HUES64 (cell line): Measurements from ENCODE around the gene LYZ.

Experiments
- H3K27ac ChIP-seq: 2 replicates; pipeline ENCODE4 v1.7.0; 2013; ENCODE audit warnings: low read depth, low read length, inconsistent platforms
- H3K27me3 ChIP-seq: 2 replicates; pipeline ENCODE4 v1.6.1; 2013; ENCODE audit warnings: mild to moderate bottlenecking, low read length; ENCODE audit not compliant: insufficient read depth
- H3K36me3 ChIP-seq: 2 replicates; pipeline ENCODE4 v1.6.1; 2013; ENCODE audit warnings: mild to moderate bottlenecking, low read length; ENCODE audit not compliant: insufficient read depth
- H3K4me1 ChIP-seq: 2 replicates; pipeline ENCODE4 v1.6.1; 2013; ENCODE audit warnings: mild to moderate bottlenecking, low read length, moderate library complexity; ENCODE audit not compliant: insufficient read depth
- H3K4me3 ChIP-seq: 2 replicates; pipeline ENCODE4 v1.5.1; 2013; ENCODE audit warnings: mild to moderate bottlenecking, low read length, moderate library complexity
- H3K9ac ChIP-seq: 2 replicates; pipeline ENCODE4 v1.6.1; 2013; ENCODE audit warnings: mild to moderate bottlenecking, low read depth, low read length
- H3K9me3 ChIP-seq: 2 replicates; pipeline ENCODE4 v1.6.1; 2013; ENCODE audit warnings: low read depth, low read length; ENCODE audit not compliant: insufficient read depth
- WGBS: fragments of 150-250, 120-280 bp; methylation state at CpG from one replicate; pipeline ENCODE4 v1.1.7; 2013; ENCODE audit warnings: missing lambda C conversion rate; 5-methylcytosine and 5-hydroxymethylcytosine counted together

LYZ gene

GRCh38 chr12:69329669-69330428 lies 18.3 kb upstream of the LYZ start:
- no peaks in the 10 kb centered on the region for H3K9me3 ChIP-seq
- no peak overlapping the region for H3K9ac ChIP-seq
- H3K27me3 ChIP-seq = no peaks in the 10 kb centered on the region; the same call in 1 of the 2 replicates
- H3K27ac ChIP-seq = no peak overlapping the region
- H3K36me3 ChIP-seq = no peaks in the 10 kb centered on the region
- WGBS = 79% methylated on average over 7 of the region's 8 CpGs
- no peak overlapping the region for H3K4me3 ChIP-seq
- peaks cover 54% of the 10 kb centered on the region for H3K4me1 ChIP-seq

- H3K27me3 ChIP-seq = no peaks in the 10 kb centered on the region; the same call in 1 of the 2 replicates
- peak overlapping the region; percentile 51 for H3K27ac ChIP-seq
- H3K4me1 ChIP-seq = peaks cover 54% of the 10 kb centered on the region
- peak overlapping the region; percentile 46 for H3K4me3 ChIP-seq
- H3K36me3 ChIP-seq = no peaks in the 10 kb centered on the region
- peak overlapping the region; percentile 41; the same call in 1 of the 2 replicates for H3K9ac ChIP-seq
- H3K9me3 ChIP-seq = no peaks in the 10 kb centered on the region
- 6% methylated on average over 15 of the region's 18 CpGs for WGBS
Observed at GRCh38 chr12:69330475-69331473, 17.4 kb upstream of the LYZ start.

GRCh38 chr12:69331519-69331908 lies 16.7 kb upstream of the LYZ start:
- Histone ChIP-seq H3K4me3 (peak overlapping the region; percentile 46), H3K27ac (peak overlapping the region; percentile 51; the same call in 1 of the 2 replicates), H3K36me3 (no peaks in the 10 kb centered on the region), H3K4me1 (peaks cover 54% of the 10 kb centered on the region), H3K27me3 (no peaks in the 10 kb centered on the region; the same call in 1 of the 2 replicates), H3K9ac (peak overlapping the region; percentile 41; the same call in 1 of the 2 replicates), H3K9me3 (no peaks in the 10 kb centered on the region)
- WGBS = 58% methylated on average over 7 of the region's 7 CpGs

GRCh38 chr12:69331909-69332684 lies 16.1 kb upstream of the LYZ start:
- Histone ChIP-seq H3K9me3 (no peaks in the 10 kb centered on the region), H3K9ac (no peak overlapping the region), H3K27me3 (no peaks in the 10 kb centered on the region; the same call in 1 of the 2 replicates), H3K36me3 (no peaks in the 10 kb centered on the region), H3K27ac (peak overlapping the region; percentile 51; the same call in 1 of the 2 replicates), H3K4me1 (peaks cover 54% of the 10 kb centered on the region), H3K4me3 (0 out of 2 replicates have a peak overlapping the region, but pooled peaks have one; percentile 46)
- WGBS = 80% methylated on average over 20 of the region's 20 CpGs

- no peaks in the 10 kb centered on the region for H3K9me3 ChIP-seq
- H3K9ac ChIP-seq = no peak overlapping the region
- 0 out of 2 replicates have a peak overlapping the region, but pooled peaks have one; percentile 12 for H3K27ac ChIP-seq
- peaks cover 53% of the 10 kb centered on the region for H3K4me1 ChIP-seq
- WGBS = 88% methylated on average over 6 of the region's 6 CpGs
- H3K36me3 ChIP-seq = no peaks in the 10 kb centered on the region
- H3K27me3 ChIP-seq = no peaks in the 10 kb centered on the region; the same call in 1 of the 2 replicates
- no peak overlapping the region for H3K4me3 ChIP-seq
Observed at GRCh38 chr12:69332815-69333358, 15.3 kb upstream of the LYZ start.

GRCh38 chr12:69334158-69334557 lies 14.0 kb upstream of the LYZ start:
- Histone ChIP-seq H3K36me3 (no peaks in the 10 kb centered on the region), H3K4me3 (no peak overlapping the region), H3K9ac (no peak overlapping the region), H3K4me1 (peaks cover 41% of the 10 kb centered on the region), H3K9me3 (no peaks in the 10 kb centered on the region), H3K27me3 (no peaks in the 10 kb centered on the region; the same call in 1 of the 2 replicates), H3K27ac (no peak overlapping the region)

GRCh38 chr12:69337311-69338090 lies 10.7 kb upstream of the LYZ start:
- Histone ChIP-seq H3K36me3 (no peaks in the 10 kb centered on the region), H3K9ac (no peak overlapping the region), H3K9me3 (no peaks in the 10 kb centered on the region), H3K4me1 (peaks cover 8% of the 10 kb centered on the region), H3K4me3 (no peak overlapping the region), H3K27me3 (no peaks in the 10 kb centered on the region), H3K27ac (no peak overlapping the region)
- WGBS = no CpG with 5 or more reads among the region's 2 CpGs

GRCh38 chr12:69338120-69338859 lies 9.9 kb upstream of the LYZ start:
- no peaks in the 10 kb centered on the region for H3K9me3 ChIP-seq
- no peak overlapping the region for H3K9ac ChIP-seq
- no peaks in the 10 kb centered on the region for H3K4me1 ChIP-seq
- H3K27me3 ChIP-seq = no peaks in the 10 kb centered on the region
- no peak overlapping the region for H3K4me3 ChIP-seq
- no peaks in the 10 kb centered on the region for H3K36me3 ChIP-seq
- no peak overlapping the region for H3K27ac ChIP-seq
- 82% methylated on average over 3 of the region's 3 CpGs for WGBS

- Histone ChIP-seq H3K9me3 (no peaks in the 10 kb centered on the region), H3K27me3 (no peaks in the 10 kb centered on the region), H3K9ac (no peak overlapping the region), H3K4me1 (no peaks in the 10 kb centered on the region), H3K4me3 (no peak overlapping the region), H3K27ac (no peak overlapping the region), H3K36me3 (no peaks in the 10 kb centered on the region)
Observed at GRCh38 chr12:69338936-69339335, 9.2 kb upstream of the LYZ start.
